HG03378 (cell line): ENCODE results near the gene ERFL.
"Not testable (repeated sequence)": the region's sequence is repeated elsewhere in the genome, so short reads cannot be mapped to it uniquely, and the experiment has no call there.

ENCODE experiments used
- ATAC-seq: cut with Tn5 transposase; IDR thresholded peaks from one replicate; pipeline ENCODE4 v1.9.1; 2021; ENCODE audit warnings: mild to moderate bottlenecking, moderate library complexity; ENCODE audit not compliant: unreplicated experiment

ERFL gene

DNA sequence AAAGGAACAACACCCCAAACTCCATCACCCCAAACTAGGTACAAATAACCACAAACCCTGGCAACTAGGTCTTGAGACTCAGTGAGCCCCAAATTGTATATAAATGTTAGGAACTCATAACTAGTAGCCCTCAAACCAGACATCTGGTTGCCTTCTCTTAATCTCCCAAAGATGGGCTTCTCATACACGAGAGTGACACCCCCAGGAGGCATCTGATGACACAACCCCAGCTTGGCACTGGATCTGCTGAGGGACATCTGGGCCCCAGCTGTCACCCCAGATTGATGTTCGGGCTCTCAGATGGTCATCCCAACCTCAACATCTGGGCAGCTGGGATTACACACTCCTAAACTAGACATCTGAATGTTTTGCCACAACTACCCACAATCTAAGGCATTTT, 16.1 kb upstream of the ERFL start:
- no peak for ATAC-seq

- ATAC-seq, result no peak
These were observed 13.4 kb upstream of the ERFL start for GRCh38 chr19:41941410-41942202.

DNA sequence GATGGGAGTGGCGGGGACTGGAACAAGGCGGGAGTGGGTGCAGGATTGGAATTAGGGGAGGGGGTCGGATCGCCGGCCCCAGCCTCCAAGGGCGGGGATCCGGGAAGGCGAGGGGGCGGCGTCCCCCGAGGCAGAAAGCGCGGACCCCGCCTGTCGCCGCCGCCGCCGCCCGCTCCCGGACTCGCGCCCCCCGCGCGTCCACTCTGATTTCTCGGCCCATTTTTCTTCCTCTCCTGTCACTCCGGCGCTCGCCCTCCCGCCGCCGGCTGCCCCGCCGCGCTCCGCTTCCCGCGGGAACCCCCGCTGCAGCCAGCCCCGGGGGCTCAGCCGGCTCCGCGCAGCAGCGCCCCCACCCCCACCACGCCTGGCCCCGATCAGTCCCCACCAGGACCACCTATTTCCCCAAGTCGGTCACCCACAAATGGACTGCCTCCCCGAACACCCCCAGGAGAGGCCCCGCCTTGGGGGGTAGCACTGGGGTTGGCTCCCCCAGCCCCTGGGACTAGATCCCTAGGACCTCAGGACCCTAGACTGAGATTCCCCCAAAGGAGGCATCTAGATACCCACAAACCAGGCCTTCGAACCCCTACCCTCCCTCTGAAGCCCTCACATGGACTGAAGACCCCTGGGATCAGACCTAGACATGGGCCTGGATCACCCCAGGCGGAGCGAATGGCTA, 12.6 kb upstream of the ERFL start:
- ATAC-seq, result no peak

GRCh38 chr19:41939861-41940730, 11.8 kb upstream of the ERFL start:
- ATAC-seq, result no peak

DNA sequence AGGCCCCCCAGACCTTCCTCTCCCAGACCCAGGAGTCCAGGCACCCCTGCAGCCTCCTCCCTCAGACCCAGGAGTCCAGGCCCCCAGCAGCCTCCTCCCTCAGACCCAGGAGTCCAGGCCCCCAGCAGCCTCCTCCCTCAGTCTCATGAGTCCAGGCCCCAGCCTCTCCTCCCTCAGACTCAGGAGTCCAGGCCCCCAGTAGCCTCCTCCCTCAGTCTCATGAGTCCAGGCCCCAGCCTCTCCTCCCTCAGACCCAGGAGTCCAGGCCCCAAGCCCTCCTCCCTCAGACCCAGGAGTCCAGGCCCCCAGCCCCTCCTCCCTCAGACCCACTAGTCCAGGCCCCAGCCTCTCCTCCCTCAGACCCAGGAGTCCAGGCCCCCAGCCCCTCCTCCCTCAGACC, 11.0 kb upstream of the ERFL start:
- not testable (repeated sequence) for ATAC-seq

DNA sequence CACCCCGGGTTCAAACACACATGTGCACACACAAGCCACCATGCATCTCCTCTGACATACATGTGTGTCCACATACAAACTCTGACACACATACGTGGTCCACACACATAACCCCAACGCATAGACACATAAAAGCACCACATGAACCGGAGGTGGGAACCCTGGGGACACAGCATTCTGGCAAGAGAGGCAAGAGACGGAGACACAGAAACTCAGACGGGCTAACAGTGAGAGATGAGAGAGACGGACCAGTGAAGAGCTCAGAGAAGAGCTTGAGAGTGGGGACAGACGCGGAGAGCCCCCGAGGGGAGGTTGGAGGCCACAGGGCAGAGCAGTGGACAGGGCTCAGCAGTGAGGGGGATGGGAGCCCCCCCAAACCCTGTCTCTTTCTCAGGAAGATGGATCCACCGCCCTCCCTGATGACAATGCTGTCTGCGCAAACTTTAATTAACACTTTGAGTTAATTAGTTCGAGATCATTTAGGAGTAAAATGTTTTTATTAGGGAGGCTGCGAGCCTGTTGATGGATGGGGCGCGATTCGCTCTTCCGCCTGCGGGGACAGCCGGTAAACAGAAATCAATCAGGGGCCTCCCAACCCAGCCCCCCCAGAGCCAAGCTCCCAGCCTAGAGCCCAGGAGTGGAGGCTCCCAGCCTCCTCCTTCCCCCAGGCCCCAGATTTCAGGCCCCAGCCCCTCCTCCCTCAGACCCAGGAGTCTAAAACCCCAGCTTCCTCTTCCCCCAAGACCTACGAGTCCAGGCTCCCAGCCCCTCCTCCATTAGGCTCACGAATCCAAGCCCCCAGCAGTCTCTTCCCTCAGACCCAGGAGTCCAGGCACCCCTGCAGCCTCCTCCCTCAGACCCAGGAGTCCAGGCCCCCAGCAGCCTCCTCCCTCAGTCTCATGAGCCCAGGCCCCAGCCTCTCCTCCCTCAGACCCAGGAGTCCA, 9.5 kb upstream of the ERFL start:
- ATAC-seq, result no peak

- ATAC-seq, result no peak
These were observed 8.7 kb upstream of the ERFL start for GRCh38 chr19:41936961-41937360.

- no peak for ATAC-seq
These were observed 8.2 kb upstream of the ERFL start for GRCh38 chr19:41936416-41936850.

GRCh38 chr19:41935760-41936415, 7.6 kb upstream of the ERFL start:
- no peak for ATAC-seq

- ATAC-seq, result no peak
These were observed 6.7 kb upstream of the ERFL start for GRCh38 chr19:41934849-41935374.

GRCh38 chr19:41933693-41934426, 5.6 kb upstream of the ERFL start:
- ATAC-seq, result no peak

- no peak for ATAC-seq
These were observed 4.6 kb upstream of the ERFL start for GRCh38 chr19:41932720-41933332.

GRCh38 chr19:41932259-41932719, 4.0 kb upstream of the ERFL start:
- ATAC-seq, result no peak

GRCh38 chr19:41930926-41931592, 2.8 kb upstream of the ERFL start:
- ATAC-seq, result no peak

DNA sequence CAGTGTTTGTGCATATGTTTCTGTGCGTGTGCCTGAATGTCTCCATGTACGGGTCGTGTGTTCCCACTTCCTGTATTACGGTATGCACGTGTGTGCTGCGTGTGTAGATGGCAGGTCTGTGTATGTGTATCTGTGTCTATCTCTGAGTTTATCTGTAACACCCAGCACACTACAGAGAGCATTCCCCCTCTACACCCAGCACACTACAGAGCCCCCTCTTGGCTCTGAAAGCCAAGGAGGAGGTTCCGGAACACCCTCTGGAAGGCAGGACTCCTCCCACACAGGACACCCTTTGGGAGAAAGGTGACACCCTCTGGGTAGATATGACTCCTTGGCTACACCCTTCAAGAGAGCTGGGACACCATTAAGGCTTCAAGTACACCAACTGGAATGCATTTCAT, 2.1 kb upstream of the ERFL start:
- no peak for ATAC-seq

GRCh38 chr19:41929536-41930071, 1.4 kb upstream of the ERFL start:
- no peak for ATAC-seq

- ATAC-seq, result no peak
These were observed 696 bp upstream of the ERFL start for GRCh38 chr19:41928754-41929535.
